Measurements from ENCODE around the gene CA12.
A peak's percentile ranks its signal among the peaks of the same experiment; 100 is the strongest.

The CA12 gene

GRCh38 chr15:63374686-63375520, 6.7 kb downstream of the CA12 start:
- peak; percentile 89 for DNase-seq

- DNase-seq = no peak
Measured at GRCh38 chr15:63373866-63374548, 7.6 kb downstream of the CA12 start.

DNA sequence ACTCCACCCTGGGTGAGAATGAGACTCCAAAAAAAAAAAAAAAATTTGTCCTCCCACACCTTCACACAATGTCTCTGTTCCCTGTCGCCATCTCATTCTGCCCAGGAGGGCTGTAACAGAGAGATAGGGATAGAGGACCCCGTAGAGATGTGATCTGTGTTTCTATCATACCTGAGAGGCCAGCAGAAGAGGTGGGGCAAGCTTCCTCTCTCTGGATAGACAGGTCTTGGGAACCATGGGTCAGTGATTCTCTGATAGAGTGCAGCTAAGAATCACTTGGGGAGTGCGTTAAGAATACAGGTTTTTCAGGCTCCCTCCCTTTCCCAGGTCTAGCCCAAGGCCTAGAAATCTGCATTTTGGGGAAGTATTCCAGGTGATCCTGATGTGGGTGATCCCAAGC, 8.3 kb downstream of the CA12 start:
- no peak for DNase-seq

DNA sequence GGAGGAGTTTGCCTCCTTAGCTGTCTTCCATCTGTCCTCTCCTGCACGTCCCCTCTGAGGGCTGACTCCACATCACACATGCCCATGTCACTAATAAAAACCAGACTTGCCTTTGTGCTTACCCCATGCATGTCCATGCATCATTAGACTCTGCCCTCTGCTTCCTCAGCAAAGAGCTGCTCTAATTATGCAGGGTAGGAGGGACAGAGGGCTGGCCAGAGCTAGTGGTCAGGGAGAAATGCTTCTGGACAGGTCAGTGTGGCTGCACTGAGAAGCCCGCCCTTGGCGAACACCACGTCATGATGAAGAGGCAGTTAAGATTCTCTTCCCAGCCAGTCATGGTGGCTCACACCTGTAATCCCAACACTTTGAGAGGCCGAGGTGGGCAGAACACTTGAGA, 8.9 kb downstream of the CA12 start:
- peak; percentile 75 for DNase-seq

DNA sequence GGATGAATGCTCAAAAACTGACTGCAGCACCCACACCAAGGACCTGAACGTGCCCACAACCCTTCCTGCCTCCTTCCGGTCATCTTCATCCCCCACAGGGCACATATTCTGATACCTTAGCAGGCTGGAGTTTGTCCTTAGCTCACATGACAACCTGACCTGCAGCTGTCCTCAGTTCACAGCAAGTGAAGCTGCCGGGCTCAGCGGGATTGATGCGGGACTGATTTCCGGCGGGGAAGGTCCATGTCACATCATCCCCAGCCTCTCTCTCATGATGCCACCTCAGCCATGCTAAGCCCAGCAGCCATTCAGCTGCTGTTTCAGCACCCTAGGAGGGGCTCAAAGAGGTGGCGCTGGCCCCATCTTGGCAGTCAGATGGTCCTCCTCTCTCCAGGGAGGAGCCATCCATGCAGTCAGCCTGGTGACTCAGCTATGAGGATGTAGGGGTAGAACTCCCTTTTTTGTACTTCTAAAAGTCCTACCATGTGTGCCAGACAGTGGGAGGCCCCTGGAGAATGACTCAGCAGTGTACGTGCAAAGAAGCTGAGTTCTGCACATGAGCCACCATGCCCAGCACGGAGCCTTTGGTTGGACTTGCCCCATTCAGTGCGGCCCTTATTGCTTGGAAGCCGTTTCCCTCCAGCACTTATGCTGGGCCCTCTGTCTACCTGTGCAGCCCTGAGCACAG, 9.5 kb downstream of the CA12 start:
- peak; percentile 98 for DNase-seq

GRCh38 chr15:63371297-63371918, 10.2 kb downstream of the CA12 start:
- peak; percentile 67 for DNase-seq

GRCh38 chr15:63370764-63371163, 10.9 kb downstream of the CA12 start:
- no peak for DNase-seq

GRCh38 chr15:63369781-63370180, 11.9 kb downstream of the CA12 start:
- peak; percentile 67 for DNase-seq

GRCh38 chr15:63369296-63369695, 12.3 kb downstream of the CA12 start:
- no peak for DNase-seq

GRCh38 chr15:63368503-63368902, 13.1 kb downstream of the CA12 start:
- DNase-seq = no peak

- DNase-seq = no peak
Measured at GRCh38 chr15:63367900-63368299, 13.7 kb downstream of the CA12 start.

- no peak for DNase-seq
Measured at GRCh38 chr15:63367390-63367789, 14.3 kb downstream of the CA12 start.

DNA sequence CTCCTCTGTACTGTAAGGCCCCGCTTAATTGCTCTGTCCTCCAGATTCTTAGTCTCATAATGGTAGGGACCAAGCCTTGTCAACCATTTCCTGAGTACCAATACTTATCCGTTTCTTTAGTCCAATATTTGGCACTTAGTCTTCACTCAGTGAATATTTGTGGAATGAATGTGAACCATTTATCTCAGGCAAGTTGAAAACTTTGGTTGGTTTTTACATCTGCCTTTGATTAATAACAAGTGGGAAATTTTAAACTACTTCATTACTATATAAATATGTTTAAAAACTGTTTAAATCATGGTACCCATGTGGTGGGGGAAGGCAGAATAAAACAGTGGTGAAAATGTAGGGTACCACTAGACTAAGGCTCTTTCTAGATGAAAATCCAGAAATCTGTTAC, 15.2 kb downstream of the CA12 start:
- DNase-seq = peak; percentile 91

DNA sequence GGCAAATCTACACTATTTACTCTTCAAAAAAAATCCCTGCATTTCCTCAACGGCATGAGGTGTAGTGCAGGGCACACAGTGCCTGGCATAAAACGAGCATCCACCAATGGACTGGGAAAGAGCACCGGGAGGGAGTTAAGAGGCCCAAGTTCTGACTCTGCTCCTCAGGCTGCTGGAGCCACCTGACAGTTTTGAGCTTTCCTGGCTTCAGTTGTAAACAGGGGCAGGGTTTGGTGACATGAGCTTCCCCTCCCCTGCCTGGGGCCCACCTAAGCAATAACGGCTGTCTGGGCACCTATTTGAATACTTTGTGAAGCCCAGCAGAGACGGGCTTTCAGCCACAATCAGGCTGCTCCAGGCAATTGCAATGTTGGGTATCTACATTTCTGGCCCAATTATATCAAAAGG, 16.4 kb downstream of the CA12 start:
- DNase-seq = no peak

GRCh38 chr15:63364399-63365272, 17.0 kb downstream of the CA12 start:
- no peak for DNase-seq

DNA sequence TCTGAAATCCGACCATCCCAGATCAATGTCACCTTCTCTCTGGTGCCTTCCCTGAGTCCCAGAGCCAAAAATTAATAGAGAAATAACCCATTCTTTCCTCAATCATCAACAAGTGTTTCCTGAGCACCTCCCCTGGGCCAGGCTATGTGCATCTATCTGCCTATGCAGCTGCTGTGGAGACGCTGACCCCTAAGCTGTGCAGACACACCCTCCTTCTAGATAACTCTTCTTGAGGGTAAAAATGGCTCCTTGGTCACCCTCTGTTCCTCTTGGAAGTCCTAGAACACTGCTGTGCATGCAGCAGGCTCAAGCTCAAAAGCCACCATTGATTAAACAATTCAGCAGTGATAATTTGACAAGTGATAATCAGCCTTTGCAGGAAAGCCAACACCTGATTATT, 18.4 kb downstream of the CA12 start:
- no peak for DNase-seq

GRCh38 chr15:63362885-63363284, 18.8 kb downstream of the CA12 start:
- no peak for DNase-seq

DNA sequence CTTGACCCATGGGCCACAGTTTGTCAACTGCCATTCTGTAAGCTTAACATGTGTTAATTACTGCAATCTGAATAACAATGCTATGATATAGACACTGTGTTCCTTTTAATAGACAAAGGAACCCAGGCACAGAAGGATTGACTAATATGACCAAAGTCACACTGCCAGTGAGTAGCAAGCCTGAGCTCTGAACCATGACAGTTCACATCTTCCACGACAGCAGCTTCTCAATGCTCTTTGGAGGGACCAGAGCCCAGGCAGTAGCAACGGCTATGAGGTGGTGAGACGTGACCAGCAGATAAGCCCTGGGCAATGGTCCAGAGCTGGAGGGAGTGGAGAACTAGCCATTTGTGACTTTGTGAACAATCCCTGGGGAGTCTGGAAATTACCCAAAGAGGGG, 19.4 kb downstream of the CA12 start:
- DNase-seq = no peak

DNA sequence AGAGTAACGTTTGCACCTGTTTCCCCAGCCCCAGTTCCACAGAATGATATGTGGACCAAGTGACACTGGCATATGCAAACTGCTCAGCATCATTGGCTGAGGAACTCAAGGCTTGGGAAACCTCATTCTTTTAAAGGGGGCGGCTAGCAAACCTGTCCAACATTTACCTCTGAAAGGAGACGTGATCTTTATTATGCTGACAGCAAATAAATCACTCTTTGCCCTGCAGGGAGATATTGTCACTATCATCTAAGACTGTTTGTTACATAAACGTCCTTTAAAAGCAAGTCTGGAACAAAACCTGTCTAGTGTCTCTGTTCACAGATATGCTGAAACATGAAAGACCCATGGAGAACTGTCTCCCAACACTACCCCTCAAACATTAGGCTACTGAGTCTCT, 21.5 kb downstream of the CA12 start:
- no peak for DNase-seq

GRCh38 chr15:63358241-63359029, 23.2 kb downstream of the CA12 start:
- no peak for DNase-seq

DNA sequence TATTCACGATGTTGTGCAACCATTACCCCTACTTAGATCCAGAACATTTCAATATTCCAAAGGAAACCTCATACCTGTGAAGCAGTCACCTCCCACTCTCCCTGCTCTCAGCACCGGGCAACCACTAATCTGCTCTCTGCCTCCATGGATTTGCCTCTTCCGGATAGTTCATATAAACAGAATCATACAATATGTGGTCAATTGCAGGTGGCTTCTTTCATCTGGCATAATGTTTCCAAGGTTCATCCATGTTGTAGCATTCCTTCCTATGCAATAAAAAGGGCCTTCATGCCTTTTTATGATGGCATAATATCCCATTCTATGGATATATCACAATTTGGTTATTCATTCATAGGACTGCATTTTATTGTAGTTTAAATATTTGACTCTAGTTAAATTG, 23.9 kb downstream of the CA12 start:
- DNase-seq = no peak

GRCh38 chr15:63357061-63357460, 24.6 kb downstream of the CA12 start:
- DNase-seq = no peak

All from fibroblast of upper back skin (primary cell).